HL-60 (cell line): ENCODE data around the gene OGDH.
"Not testable (repeated sequence)": the region's sequence is repeated elsewhere in the genome, so short reads cannot be mapped to it uniquely, and the experiment has no call there.

Experiments
- POLR2AphosphoS5 ChIP-seq: IDR thresholded peaks from 2 replicates; pipeline ENCODE4 v1.6.1; 2012; ENCODE audit warnings: low read depth
- TF ChIP-seq, protein P1 (sequence below): IDR thresholded peaks from one replicate; pipeline ENCODE4 v1.5.1; 2011; ENCODE audit warnings: low read length, control low read depth, inconsistent platforms; ENCODE audit not compliant: insufficient read depth

DNA sequence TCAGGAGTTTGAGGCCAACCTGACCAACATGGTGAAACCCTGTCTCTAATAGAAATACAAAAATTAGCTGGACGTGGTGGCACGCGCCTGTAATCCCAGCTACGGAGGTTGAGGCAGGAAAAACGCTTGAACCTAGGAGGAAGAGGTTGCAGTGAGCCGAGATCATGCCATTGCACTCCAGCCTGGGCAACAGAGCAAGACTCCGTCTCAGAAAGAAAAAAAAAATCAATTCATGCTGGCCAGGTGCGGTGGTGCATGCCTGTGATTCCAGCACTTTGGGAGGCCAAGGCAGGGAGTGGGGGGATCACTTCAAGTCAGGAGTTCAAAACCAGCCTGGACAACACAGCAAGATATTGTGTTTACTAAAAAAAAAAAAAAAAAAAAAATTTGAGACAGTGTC, 9.2 kb upstream of the OGDH start:
- TF ChIP-seq, protein P1, sequence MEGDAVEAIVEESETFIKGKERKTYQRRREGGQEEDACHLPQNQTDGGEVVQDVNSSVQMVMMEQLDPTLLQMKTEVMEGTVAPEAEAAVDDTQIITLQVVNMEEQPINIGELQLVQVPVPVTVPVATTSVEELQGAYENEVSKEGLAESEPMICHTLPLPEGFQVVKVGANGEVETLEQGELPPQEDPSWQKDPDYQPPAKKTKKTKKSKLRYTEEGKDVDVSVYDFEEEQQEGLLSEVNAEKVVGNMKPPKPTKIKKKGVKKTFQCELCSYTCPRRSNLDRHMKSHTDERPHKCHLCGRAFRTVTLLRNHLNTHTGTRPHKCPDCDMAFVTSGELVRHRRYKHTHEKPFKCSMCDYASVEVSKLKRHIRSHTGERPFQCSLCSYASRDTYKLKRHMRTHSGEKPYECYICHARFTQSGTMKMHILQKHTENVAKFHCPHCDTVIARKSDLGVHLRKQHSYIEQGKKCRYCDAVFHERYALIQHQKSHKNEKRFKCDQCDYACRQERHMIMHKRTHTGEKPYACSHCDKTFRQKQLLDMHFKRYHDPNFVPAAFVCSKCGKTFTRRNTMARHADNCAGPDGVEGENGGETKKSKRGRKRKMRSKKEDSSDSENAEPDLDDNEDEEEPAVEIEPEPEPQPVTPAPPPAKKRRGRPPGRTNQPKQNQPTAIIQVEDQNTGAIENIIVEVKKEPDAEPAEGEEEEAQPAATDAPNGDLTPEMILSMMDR: not testable (repeated sequence)
- TF ChIP-seq POLR2AphosphoS5: not testable (repeated sequence)
